Vagina (tissue), 2 donors: ENCODE results near the gene EDN1.

Experiments
- POLR2AphosphoS5 ChIP-seq, 2 donors: sonication (generic); formaldehyde crosslinking; IDR thresholded peaks; one replicate each; pipeline ENCODE4 v1.9.0; 2017; ENCODE audit warnings: antibody characterized with exemption in 2 of 2, mild to moderate bottlenecking in 2 of 2, low read depth in 1 of 2; ENCODE audit not compliant: insufficient read depth in 1 of 2
- TF ChIP-seq, protein P1 (sequence below), 3 experiments: fragments of 450-650 bp in 2 of 3; fragments of 200-600 bp in 1 of 3; sonication (generic) in 1 of 3; IDR thresholded peaks; one replicate each; pipeline ENCODE4 v1.5.1; 2017 to 2019; ENCODE audit warnings: antibody characterized with exemption in 3 of 3, mild to moderate bottlenecking in 2 of 3, moderate library complexity in 2 of 3

DNA sequence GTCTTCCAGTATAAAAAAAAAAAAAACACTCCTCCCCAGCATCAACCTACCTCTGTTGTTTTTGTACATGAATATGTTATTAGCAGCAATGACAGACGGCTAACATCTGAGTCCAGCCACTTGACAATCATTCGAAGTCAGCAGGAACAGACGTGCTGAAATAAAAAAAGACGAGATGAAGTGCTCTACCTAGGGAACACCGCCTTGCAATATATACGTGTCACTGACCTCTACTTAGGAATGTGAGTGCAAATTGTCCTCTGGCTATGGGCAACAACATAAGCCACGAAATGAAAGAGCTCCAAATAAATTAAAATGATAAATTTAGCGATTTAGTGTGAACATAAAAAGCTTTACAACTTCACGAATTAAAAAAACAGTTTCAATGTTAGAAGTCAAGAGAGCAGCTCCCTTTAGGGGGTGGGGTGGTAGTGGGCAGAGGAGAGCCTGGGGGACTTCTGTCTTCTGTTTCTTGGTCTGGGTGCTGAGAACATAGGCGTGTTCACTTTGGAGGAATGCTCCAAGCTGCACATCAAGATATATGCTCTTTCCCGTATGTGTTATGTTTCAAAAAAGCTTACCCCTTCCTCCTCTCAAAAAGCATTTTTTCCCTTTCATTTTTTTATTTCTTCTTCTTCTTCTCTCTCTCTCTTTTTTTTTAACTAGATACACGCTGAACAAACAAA lies 23.3 kb downstream of the EDN1 start:
- TF ChIP-seq POLR2AphosphoS5 (IDR thresholded peaks at IDR 0.05; ENCODE audit: insufficient read depth in 1 of 2, low read depth in 1 of 2): no peak
- TF ChIP-seq, protein P1, sequence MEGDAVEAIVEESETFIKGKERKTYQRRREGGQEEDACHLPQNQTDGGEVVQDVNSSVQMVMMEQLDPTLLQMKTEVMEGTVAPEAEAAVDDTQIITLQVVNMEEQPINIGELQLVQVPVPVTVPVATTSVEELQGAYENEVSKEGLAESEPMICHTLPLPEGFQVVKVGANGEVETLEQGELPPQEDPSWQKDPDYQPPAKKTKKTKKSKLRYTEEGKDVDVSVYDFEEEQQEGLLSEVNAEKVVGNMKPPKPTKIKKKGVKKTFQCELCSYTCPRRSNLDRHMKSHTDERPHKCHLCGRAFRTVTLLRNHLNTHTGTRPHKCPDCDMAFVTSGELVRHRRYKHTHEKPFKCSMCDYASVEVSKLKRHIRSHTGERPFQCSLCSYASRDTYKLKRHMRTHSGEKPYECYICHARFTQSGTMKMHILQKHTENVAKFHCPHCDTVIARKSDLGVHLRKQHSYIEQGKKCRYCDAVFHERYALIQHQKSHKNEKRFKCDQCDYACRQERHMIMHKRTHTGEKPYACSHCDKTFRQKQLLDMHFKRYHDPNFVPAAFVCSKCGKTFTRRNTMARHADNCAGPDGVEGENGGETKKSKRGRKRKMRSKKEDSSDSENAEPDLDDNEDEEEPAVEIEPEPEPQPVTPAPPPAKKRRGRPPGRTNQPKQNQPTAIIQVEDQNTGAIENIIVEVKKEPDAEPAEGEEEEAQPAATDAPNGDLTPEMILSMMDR (IDR thresholded peaks at IDR 0.05): no peak
